KBM-7 (cell line): ENCODE measurements around the gene TTC38.
A peak's percentile ranks its signal among the peaks of the same experiment; 100 is the strongest.

Experiments
- DNase-seq: peaks from one replicate; pipeline ENCODE4 v3.0.0-alpha.2; 2015
- in situ Hi-C: fragments of 300-500 bp; cut with MboI; formaldehyde crosslinking; loops from 2 replicates; pipeline ENCODE4 v1.14.3; 2020; ENCODE audit warnings: low sequenced_read_pairs, low pct_unique_long_range_greater_than_20kb, mixed read lengths

The TTC38 gene

GRCh38 chr22:46267431-46268279, at the start of gene TTC38:
Gene TTC38 (plus strand): TSS chr22:46268008. CDS start chr22:46268040, 32 bp downstream.
- in situ Hi-C loops: no loop called here

GRCh38 chr22:46219636-46220035, 48.2 kb upstream of the TTC38 start:
- DNase-seq: no peak
- in situ Hi-C loops: no loop called here

More at GRCh38 chr22:46267431-46268279, at the start of gene TTC38:
- DNase-seq: peak; percentile 67

- DNase-seq: no peak
- in situ Hi-C loops: no loop called here
Observed at GRCh38 chr22:46220921-46221320, 46.9 kb upstream of the TTC38 start.

GRCh38 chr22:46224044-46224897, 43.5 kb upstream of the TTC38 start:
- DNase-seq: no peak
- in situ Hi-C loops: no loop called here

- no peak for DNase-seq
- in situ Hi-C loops: no loop called here
Observed at GRCh38 chr22:46224898-46225290, 42.9 kb upstream of the TTC38 start.

GRCh38 chr22:46225631-46226030, 42.2 kb upstream of the TTC38 start:
- in situ Hi-C loops: no loop called here
- DNase-seq: no peak

- no peak for DNase-seq
- in situ Hi-C loops: no loop called here
Observed at GRCh38 chr22:46226577-46226976, 41.2 kb upstream of the TTC38 start.

GRCh38 chr22:46229701-46230100, 38.1 kb upstream of the TTC38 start:
- in situ Hi-C loops: no loop called here
- DNase-seq: no peak

GRCh38 chr22:46230262-46230901, 37.4 kb upstream of the TTC38 start:
- DNase-seq: no peak
- in situ Hi-C loops: no loop called here

- DNase-seq: peak; percentile 19
- in situ Hi-C loops: no loop called here
Observed at GRCh38 chr22:46233231-46233630, 34.6 kb upstream of the TTC38 start.

GRCh38 chr22:46234969-46235368, 32.8 kb upstream of the TTC38 start:
- in situ Hi-C loops: no loop called here
- no peak for DNase-seq

GRCh38 chr22:46237453-46238124, 30.2 kb upstream of the TTC38 start:
- in situ Hi-C loops: no loop called here
- DNase-seq: no peak

GRCh38 chr22:46238541-46238940, 29.3 kb upstream of the TTC38 start:
- DNase-seq: no peak
- in situ Hi-C loops: no loop called here

GRCh38 chr22:46239261-46240048, 28.4 kb upstream of the TTC38 start:
- DNase-seq: no peak

GRCh38 chr22:46240073-46240472, 27.7 kb upstream of the TTC38 start:
- no peak for DNase-seq
- in situ Hi-C loops: no loop called here

More at GRCh38 chr22:46239261-46240048, 28.4 kb upstream of the TTC38 start:
- in situ Hi-C loops: no loop called here

GRCh38 chr22:46240506-46240905, 27.3 kb upstream of the TTC38 start:
- DNase-seq: no peak
- in situ Hi-C loops: no loop called here

GRCh38 chr22:46240907-46241306, 26.9 kb upstream of the TTC38 start:
- in situ Hi-C loops: no loop called here
- no peak for DNase-seq

- in situ Hi-C loops: no loop called here
- DNase-seq: no peak
Observed at GRCh38 chr22:46241396-46242007, 26.3 kb upstream of the TTC38 start.
